ENCODE results near the gene RBPMS2.

- TF ChIP-seq POLR2AphosphoS5 (IDR thresholded peaks at IDR 0.05; ENCODE audit: borderline replicate concordance, low read depth, low read length) (no peak), EZH2 (IDR thresholded peaks at IDR 0.05) (no peak), FOXP2 (optimal IDR thresholded peaks at IDR 0.05; ENCODE audit: control extremely low read depth, extremely low read length, insufficient read depth) (no peak)
Observed at GRCh38 chr15:64763462-64763861, 11.9 kb downstream of the RBPMS2 start.
